ENCODE measurements around the gene KAT14.
"Not testable (repeated sequence)": the region's sequence is repeated elsewhere in the genome, so short reads cannot be mapped to it uniquely, and the experiment has no call there.

KAT14 gene

DNA sequence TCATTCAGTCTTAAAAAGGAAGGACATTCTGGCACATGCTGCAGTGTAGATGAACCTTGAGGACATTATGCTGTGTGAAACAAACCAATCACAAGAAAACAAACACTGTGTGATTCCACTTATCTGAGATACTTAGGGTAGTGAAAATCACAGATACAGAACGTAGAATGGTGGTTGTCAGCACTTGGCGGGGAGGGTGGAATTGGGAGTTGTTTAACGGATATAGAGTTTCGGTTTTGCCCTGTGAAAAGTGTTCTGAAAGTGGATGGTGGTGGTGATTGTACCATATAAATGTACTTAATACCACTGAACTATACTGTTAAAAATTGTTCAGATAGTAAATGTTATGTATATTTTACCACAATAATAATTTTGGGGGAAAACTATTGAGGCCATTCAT lies 18.4 kb downstream of the KAT14 start:
- Histone ChIP-seq H3K27me3 (ENCODE audit: low read depth, low read length) (no peaks in the 10 kb centered on the region), H3K36me3 (ENCODE audit: control insufficient read depth in 1 of 2, insufficient read depth in 2 of 2, low read length in 2 of 2) (peaks cover 22 to 56% of the 10 kb centered on the region in 2 donors), H3K9me3 (ENCODE audit: control insufficient read depth in 1 of 2, low read length in 2 of 2) (no peaks in the 10 kb centered on the region), H3K4me3 (ENCODE audit: low read depth in 1 of 2, low read length in 2 of 2) (no peak overlapping the region), H3K27ac (ENCODE audit: low read length) (no peak overlapping the region), H3K4me1 (ENCODE audit: control insufficient read depth in 1 of 2, insufficient read depth in 2 of 2, low read length in 2 of 2) (no peaks in the 10 kb centered on the region)

DNA sequence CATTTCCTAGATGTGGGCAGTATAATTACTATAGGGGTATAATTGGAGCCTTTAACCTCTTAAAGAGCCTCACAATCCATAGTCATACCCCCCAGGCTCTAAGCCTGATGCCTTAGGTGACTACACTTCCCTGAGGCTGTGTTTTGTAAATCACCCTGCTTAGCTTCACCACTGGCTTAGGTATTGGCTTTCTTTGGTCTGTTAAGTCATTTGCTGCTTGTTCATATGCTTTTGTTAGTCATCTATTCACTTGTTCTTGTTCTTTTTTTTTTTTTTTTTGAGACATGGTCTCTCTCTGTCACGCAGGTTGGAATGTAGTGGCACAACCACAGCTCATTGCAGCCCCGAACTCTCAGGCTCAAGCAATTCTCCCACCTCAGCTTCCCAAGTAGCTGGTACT lies 26.7 kb downstream of the KAT14 start:
- no peaks in the 10 kb centered on the region for H3K27me3 ChIP-seq (ENCODE audit: low read depth, low read length)
- H3K4me1 ChIP-seq (ENCODE audit: control insufficient read depth in 1 of 2, insufficient read depth in 2 of 2, low read length in 2 of 2), result no peaks in the 10 kb centered on the region
- H3K27ac ChIP-seq (ENCODE audit: low read length), result no peak overlapping the region
- no peaks in the 10 kb centered on the region for H3K9me3 ChIP-seq (ENCODE audit: control insufficient read depth in 1 of 2, low read length in 2 of 2)
- H3K4me3 ChIP-seq (ENCODE audit: low read depth in 1 of 2, low read length in 2 of 2), result no peak overlapping the region
- H3K36me3 ChIP-seq (ENCODE audit: control insufficient read depth in 1 of 2, insufficient read depth in 2 of 2, low read length in 2 of 2), result peaks cover 26 to 42% of the 10 kb centered on the region in 2 donors

DNA sequence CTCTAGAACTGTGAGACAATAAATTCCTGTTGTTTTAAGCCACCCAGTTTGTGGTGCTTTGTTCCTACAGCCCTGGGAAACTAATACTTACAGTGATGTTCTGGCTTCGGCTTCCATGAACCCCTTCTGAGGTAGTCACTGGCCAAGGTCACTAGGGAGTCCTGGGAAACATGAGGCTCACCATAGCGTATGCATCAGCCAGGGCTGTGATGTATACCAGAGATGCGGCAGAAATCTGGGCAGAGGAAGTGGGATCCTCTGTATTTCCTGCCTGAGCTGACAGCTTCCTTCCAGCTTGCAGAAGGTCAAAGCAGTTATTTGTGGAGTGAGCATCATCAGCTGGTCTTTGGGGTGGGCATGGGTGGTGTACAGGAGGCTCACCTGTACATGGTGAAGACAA lies 27.9 kb downstream of the KAT14 start:
- Histone ChIP-seq H3K27me3 (ENCODE audit: low read depth, low read length) (no peaks in the 10 kb centered on the region), H3K4me3 (ENCODE audit: low read depth in 1 of 2, low read length in 2 of 2) (no peak overlapping the region), H3K4me1 (ENCODE audit: control insufficient read depth in 1 of 2, insufficient read depth in 2 of 2, low read length in 2 of 2) (no peaks in the 10 kb centered on the region), H3K27ac (ENCODE audit: low read length) (no peak overlapping the region), H3K36me3 (ENCODE audit: control insufficient read depth in 1 of 2, insufficient read depth in 2 of 2, low read length in 2 of 2) (peaks cover 30 to 34% of the 10 kb centered on the region in 2 donors), H3K9me3 (ENCODE audit: control insufficient read depth in 1 of 2, low read length in 2 of 2) (no peaks in the 10 kb centered on the region)

DNA sequence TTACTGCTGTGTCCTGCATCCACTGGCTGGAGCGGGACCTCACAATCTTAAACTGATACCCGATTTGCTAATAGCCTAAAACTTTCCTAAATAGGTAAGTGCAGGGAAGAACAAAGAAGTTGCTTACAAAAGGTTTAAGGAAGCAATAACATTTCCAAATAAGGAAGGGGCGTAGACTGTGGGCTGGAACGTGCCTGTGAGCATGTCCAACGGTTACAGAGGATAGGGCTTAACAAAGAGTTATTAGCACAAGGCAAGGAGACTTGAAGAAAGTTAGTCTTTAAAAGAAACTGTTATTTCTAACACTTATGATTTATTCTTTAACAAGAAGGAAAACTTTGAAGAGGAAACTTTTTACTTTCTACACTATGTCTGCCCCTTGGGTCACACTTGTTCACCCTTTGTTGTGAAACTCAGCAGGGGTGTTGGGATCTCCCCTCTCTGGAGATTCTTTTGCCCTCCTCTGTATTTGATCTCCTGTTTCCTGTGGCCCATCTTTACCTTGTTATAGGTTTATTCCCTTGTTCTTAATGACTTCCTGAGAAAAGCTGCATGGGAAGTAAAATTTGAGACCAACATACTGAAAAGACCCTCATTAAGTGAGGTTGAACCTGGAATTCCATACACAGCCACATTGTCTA lies 28.7 kb downstream of the KAT14 start:
- no peaks in the 10 kb centered on the region for H3K9me3 ChIP-seq (ENCODE audit: control insufficient read depth in 1 of 2, low read length in 2 of 2)
- H3K4me1 ChIP-seq (ENCODE audit: control insufficient read depth in 1 of 2, insufficient read depth in 2 of 2, low read length in 2 of 2), result no peaks in the 10 kb centered on the region
- no peak overlapping the region for H3K4me3 ChIP-seq (ENCODE audit: low read depth in 1 of 2, low read length in 2 of 2)
- H3K27me3 ChIP-seq (ENCODE audit: low read depth, low read length), result no peaks in the 10 kb centered on the region
- no peak overlapping the region for H3K27ac ChIP-seq (ENCODE audit: low read length)
- H3K36me3 ChIP-seq (ENCODE audit: control insufficient read depth in 1 of 2, insufficient read depth in 2 of 2, low read length in 2 of 2), result peaks cover 27 to 30% of the 10 kb centered on the region in 2 donors

DNA sequence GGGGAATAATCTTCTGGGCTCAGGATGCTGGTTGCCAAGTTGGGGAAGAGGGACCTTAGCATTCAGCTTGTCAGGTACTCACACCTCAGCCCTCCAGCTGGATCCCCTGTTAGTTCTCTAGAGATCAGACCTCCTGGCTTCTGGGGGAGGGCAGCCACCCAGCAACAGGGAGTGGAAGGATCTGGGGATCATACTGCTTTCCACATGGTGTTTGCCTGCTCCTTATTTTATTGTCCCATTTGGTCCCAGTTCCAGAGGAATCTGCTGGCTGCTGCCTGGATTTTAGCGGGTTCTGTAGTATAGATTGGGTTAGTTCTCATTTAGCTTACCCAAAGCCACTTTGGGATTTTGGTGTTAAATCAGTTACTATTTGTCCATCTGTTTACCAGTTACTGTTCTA lies 29.3 kb downstream of the KAT14 start:
- no peak overlapping the region for H3K27ac ChIP-seq (ENCODE audit: low read length)
- peaks cover 21 to 24% of the 10 kb centered on the region in 2 donors for H3K36me3 ChIP-seq (ENCODE audit: control insufficient read depth in 1 of 2, insufficient read depth in 2 of 2, low read length in 2 of 2)
- no peaks in the 10 kb centered on the region for H3K4me1 ChIP-seq (ENCODE audit: control insufficient read depth in 1 of 2, insufficient read depth in 2 of 2, low read length in 2 of 2)
- H3K27me3 ChIP-seq (ENCODE audit: low read depth, low read length), result no peaks in the 10 kb centered on the region
- H3K4me3 ChIP-seq (ENCODE audit: low read depth in 1 of 2, low read length in 2 of 2), result no peak overlapping the region
- no peaks in the 10 kb centered on the region for H3K9me3 ChIP-seq (ENCODE audit: control insufficient read depth in 1 of 2, low read length in 2 of 2)

DNA sequence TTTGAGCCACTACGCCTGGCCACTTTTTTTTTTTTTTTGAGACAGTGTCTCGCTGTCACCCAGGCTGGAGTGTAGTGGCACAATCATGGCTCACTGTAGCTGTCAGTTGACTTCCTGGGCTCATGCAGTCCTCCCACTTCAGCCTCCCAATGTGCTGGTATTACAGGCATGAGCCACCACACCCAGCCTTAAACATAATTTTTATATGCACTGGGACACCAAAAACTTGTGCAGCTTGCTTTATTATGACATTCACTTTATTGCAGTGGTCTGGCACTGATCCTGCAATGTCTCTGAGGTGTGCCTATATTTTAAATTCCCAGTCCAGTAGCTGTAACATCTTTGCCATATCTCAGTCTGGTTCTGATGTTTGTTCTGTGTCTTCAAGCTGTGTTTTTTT lies 34.7 kb downstream of the KAT14 start:
- H3K4me3 ChIP-seq (ENCODE audit: low read depth in 1 of 2, low read length in 2 of 2), result no peak overlapping the region
- H3K27me3 ChIP-seq (ENCODE audit: low read depth, low read length), result no peaks in the 10 kb centered on the region
- H3K36me3 ChIP-seq (ENCODE audit: control insufficient read depth in 1 of 2, insufficient read depth in 2 of 2, low read length in 2 of 2), result peaks cover 4 to 5% of the 10 kb centered on the region in 2 donors
- H3K27ac ChIP-seq (ENCODE audit: low read length), result no peak overlapping the region
- H3K9me3 ChIP-seq (ENCODE audit: control insufficient read depth in 1 of 2, low read length in 2 of 2), result no peaks in the 10 kb centered on the region
- H3K4me1 ChIP-seq (ENCODE audit: control insufficient read depth in 1 of 2, insufficient read depth in 2 of 2, low read length in 2 of 2), result no peaks in the 10 kb centered on the region

DNA sequence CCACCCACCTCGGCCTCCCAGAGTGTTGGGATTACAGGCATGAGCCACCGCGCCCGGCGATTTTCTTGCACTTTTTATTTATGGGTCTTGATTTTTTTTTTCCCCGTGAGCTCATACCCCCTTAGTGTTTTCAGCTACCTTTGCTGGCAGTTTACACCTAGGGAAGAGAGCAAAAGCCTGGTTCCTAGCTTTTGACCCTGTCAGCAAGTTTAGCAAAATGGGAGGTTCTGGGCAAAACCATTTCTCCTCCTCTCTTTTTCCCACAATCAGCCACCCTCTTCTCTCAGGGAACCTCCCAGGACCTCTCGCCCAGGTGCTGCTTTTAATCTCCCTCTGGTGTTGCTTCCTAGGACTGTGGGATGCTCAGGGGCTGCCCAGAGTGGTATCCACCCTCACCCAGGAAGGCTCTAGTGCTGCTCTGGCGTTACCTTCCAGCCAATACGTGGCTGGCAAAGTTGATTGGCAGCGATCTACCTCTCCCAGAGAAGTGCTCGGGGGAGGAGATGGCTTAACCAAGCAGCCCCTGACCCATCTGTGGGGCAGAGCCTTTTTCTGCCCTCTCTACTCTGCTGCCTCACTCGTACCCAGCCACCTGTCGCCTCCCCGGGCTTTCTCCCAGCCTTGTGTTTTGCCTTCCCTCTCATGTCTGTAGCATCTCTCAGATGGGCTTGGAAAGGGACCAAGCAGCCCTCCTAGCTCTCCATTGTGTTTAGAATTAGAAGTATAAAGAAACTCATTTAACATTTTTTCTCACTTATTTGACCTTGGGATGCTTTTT lies 37.4 kb downstream of the KAT14 start:
- Histone ChIP-seq H3K27me3 (ENCODE audit: low read depth, low read length) (no peaks in the 10 kb centered on the region), H3K27ac (ENCODE audit: low read length) (no peak overlapping the region), H3K9me3 (ENCODE audit: control insufficient read depth in 1 of 2, low read length in 2 of 2) (no peaks in the 10 kb centered on the region), H3K4me1 (ENCODE audit: control insufficient read depth in 1 of 2, insufficient read depth in 2 of 2, low read length in 2 of 2) (no peaks in the 10 kb centered on the region), H3K4me3 (ENCODE audit: low read depth in 1 of 2, low read length in 2 of 2) (no peak overlapping the region), H3K36me3 (ENCODE audit: control insufficient read depth in 1 of 2, insufficient read depth in 2 of 2, low read length in 2 of 2) (peaks cover under 1 to 15% of the 10 kb centered on the region in 2 donors)

DNA sequence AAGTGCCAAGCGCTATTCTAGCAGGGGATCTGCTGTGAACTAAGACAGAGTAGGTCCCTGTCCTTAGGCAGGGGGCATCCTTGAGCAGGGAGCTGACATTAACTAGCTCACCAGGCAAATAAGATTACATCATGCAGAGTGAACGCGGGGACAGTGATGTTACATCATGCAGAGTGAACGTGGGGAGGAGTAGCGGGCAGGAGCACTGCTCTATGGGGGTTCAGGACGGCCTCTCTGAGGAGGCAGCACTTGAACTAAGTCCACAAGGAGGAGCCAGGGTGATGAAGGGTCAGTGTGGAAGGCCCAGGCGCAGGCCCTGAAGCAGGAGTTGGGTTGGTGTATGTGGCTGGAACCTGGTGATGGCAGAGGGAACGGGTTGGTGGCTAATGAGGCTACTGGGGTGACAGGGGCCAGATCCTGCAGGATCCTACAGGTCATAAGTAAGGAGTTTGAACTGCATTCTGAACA lies 38.7 kb downstream of the KAT14 start:
- peaks cover 0 to 24% of the 10 kb centered on the region in 2 donors for H3K36me3 ChIP-seq (ENCODE audit: control insufficient read depth in 1 of 2, insufficient read depth in 2 of 2, low read length in 2 of 2)

DNA sequence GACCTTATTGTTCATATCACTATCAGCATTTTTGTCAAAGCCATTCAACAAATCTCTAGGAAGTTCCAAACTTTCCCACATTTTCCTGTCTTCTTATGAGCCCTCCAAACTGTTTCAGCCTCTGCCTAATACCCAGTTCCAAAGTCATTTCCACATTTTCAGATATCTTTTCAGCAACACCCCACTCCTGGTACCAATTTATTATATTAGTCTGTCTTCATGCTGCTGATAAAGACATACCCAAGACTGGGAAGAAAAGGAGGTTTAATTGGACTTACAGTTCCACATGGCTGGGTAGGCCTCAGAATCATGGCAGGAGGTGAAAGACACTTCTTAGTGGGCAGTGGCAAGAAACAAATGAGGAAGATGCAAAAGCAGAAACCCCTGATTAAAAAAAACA lies 42.7 kb downstream of the KAT14 start:
- H3K4me3 ChIP-seq (ENCODE audit: low read depth in 1 of 2, low read length in 2 of 2); H3K4me1 ChIP-seq (ENCODE audit: control insufficient read depth in 1 of 2, insufficient read depth in 2 of 2, low read length in 2 of 2); H3K9me3 ChIP-seq (ENCODE audit: control insufficient read depth in 1 of 2, low read length in 2 of 2); H3K27ac ChIP-seq (ENCODE audit: low read length); H3K27me3 ChIP-seq (ENCODE audit: low read depth, low read length): not testable (repeated sequence)
- H3K36me3 ChIP-seq (ENCODE audit: control insufficient read depth in 1 of 2, insufficient read depth in 2 of 2, low read length in 2 of 2), result peaks cover 25 to 54% of the 10 kb centered on the region in 2 donors

More for the DNA sequence above, 38.7 kb downstream of the KAT14 start:
- Histone ChIP-seq H3K4me3 (ENCODE audit: low read depth in 1 of 2, low read length in 2 of 2) (no peak overlapping the region), H3K27ac (ENCODE audit: low read length) (no peak overlapping the region), H3K27me3 (ENCODE audit: low read depth, low read length) (no peaks in the 10 kb centered on the region), H3K9me3 (ENCODE audit: control insufficient read depth in 1 of 2, low read length in 2 of 2) (peaks cover 0 to 5% of the 10 kb centered on the region in 2 donors), H3K4me1 (ENCODE audit: control insufficient read depth in 1 of 2, insufficient read depth in 2 of 2, low read length in 2 of 2) (no peaks in the 10 kb centered on the region)

DNA sequence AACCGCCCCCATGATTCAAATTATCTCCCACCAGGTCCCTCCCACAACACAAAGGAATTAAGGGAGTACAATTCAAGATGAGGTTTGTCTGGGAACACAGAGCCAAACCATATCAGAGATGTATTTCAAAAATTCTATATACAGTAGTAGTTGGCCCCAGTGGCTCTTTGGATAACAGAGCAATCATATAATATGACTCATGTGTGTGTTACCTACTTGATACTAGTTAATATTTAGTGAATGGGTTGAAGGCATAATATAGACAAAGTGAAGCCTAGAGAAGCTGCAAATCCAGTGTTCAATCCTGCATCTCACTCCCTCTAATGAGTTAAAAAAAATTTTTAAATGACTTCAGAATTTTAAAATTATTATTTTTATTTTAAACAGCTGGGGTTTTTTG lies 43.2 kb downstream of the KAT14 start:
- H3K4me3 ChIP-seq (ENCODE audit: low read depth in 1 of 2, low read length in 2 of 2), result no peak overlapping the region
- no peak overlapping the region for H3K27ac ChIP-seq (ENCODE audit: low read length)
- no peaks in the 10 kb centered on the region for H3K27me3 ChIP-seq (ENCODE audit: low read depth, low read length)
- no peaks in the 10 kb centered on the region for H3K4me1 ChIP-seq (ENCODE audit: control insufficient read depth in 1 of 2, insufficient read depth in 2 of 2, low read length in 2 of 2)
- H3K9me3 ChIP-seq (ENCODE audit: control insufficient read depth in 1 of 2, low read length in 2 of 2), result peaks cover 0 to 5% of the 10 kb centered on the region in 2 donors
- peaks cover 28 to 59% of the 10 kb centered on the region in 2 donors for H3K36me3 ChIP-seq (ENCODE audit: control insufficient read depth in 1 of 2, insufficient read depth in 2 of 2, low read length in 2 of 2)

DNA sequence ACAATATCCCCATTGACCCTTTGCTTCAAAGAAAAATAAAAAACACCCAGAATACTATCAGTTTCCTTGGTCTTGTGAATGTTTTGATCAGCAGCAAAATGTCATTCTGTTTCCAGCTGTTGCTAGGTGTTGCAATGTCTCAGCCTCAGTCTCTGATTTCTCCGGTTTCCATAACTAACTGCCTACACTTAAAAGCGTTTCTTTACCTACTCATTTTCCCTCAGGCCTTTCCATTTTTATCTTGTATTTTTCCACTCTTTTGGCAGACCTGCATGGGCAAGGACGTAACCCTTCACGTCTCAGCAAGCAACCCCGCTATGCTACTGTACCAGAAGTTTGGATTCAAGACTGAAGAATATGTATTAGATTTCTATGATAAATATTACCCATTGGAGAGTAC lies 49.4 kb downstream of the KAT14 start:
- Histone ChIP-seq H3K27me3 (ENCODE audit: low read depth, low read length) (no peaks in the 10 kb centered on the region), H3K27ac (ENCODE audit: low read length) (no peak overlapping the region), H3K36me3 (ENCODE audit: control insufficient read depth in 1 of 2, insufficient read depth in 2 of 2, low read length in 2 of 2) (peaks cover 52 to 68% of the 10 kb centered on the region in 2 donors), H3K4me1 (ENCODE audit: control insufficient read depth in 1 of 2, insufficient read depth in 2 of 2, low read length in 2 of 2) (no peaks in the 10 kb centered on the region), H3K4me3 (ENCODE audit: low read depth in 1 of 2, low read length in 2 of 2) (no peak overlapping the region), H3K9me3 (ENCODE audit: control insufficient read depth in 1 of 2, low read length in 2 of 2) (no peaks in the 10 kb centered on the region)

Measured in muscle layer of duodenum (tissue), 2 donors.